ENCODE data around the gene ZNF862.

Gene ZNF862

GRCh38 chr7:149851449-149851848 is 13.3 kb downstream of the ZNF862 start:
- Histone ChIP-seq H3K27me3 (ENCODE audit: low read depth, low read length) (no peaks in the 10 kb centered on the region), H3K9me3 (ENCODE audit: control insufficient read depth in 1 of 2, low read length in 2 of 2) (no peaks in the 10 kb centered on the region), H3K4me3 (ENCODE audit: low read depth in 1 of 2, low read length in 2 of 2) (no peak overlapping the region), H3K36me3 (ENCODE audit: control insufficient read depth in 1 of 2, insufficient read depth in 2 of 2, low read length in 2 of 2) (peaks cover 15 to 43% of the 10 kb centered on the region in 2 donors), H3K4me1 (ENCODE audit: control insufficient read depth in 1 of 2, insufficient read depth in 2 of 2, low read length in 2 of 2) (peaks cover 3 to 14% of the 10 kb centered on the region in 2 donors), H3K27ac (ENCODE audit: low read length) (no peak overlapping the region)

GRCh38 chr7:149853157-149853556 is 15.0 kb downstream of the ZNF862 start:
- Histone ChIP-seq H3K27ac (ENCODE audit: low read length) (no peak overlapping the region), H3K9me3 (ENCODE audit: control insufficient read depth in 1 of 2, low read length in 2 of 2) (no peaks in the 10 kb centered on the region), H3K4me3 (ENCODE audit: low read depth in 1 of 2, low read length in 2 of 2) (no peak overlapping the region), H3K4me1 (ENCODE audit: control insufficient read depth in 1 of 2, insufficient read depth in 2 of 2, low read length in 2 of 2) (peaks cover 3 to 14% of the 10 kb centered on the region in 2 donors), H3K36me3 (ENCODE audit: control insufficient read depth in 1 of 2, insufficient read depth in 2 of 2, low read length in 2 of 2) (peaks cover 16 to 32% of the 10 kb centered on the region in 2 donors), H3K27me3 (ENCODE audit: low read depth, low read length) (no peaks in the 10 kb centered on the region)

- no peaks in the 10 kb centered on the region for H3K9me3 ChIP-seq (ENCODE audit: control insufficient read depth in 1 of 2, low read length in 2 of 2)
- no peak overlapping the region for H3K27ac ChIP-seq (ENCODE audit: low read length)
- H3K36me3 ChIP-seq (ENCODE audit: control insufficient read depth in 1 of 2, insufficient read depth in 2 of 2, low read length in 2 of 2): peaks cover 17 to 29% of the 10 kb centered on the region in 2 donors
- no peaks in the 10 kb centered on the region for H3K27me3 ChIP-seq (ENCODE audit: low read depth, low read length)
- no peak overlapping the region for H3K4me3 ChIP-seq (ENCODE audit: low read depth in 1 of 2, low read length in 2 of 2)
- peaks cover 3 to 14% of the 10 kb centered on the region in 2 donors for H3K4me1 ChIP-seq (ENCODE audit: control insufficient read depth in 1 of 2, insufficient read depth in 2 of 2, low read length in 2 of 2)
Measured at GRCh38 chr7:149854611-149855360, 16.6 kb downstream of the ZNF862 start.

DNA sequence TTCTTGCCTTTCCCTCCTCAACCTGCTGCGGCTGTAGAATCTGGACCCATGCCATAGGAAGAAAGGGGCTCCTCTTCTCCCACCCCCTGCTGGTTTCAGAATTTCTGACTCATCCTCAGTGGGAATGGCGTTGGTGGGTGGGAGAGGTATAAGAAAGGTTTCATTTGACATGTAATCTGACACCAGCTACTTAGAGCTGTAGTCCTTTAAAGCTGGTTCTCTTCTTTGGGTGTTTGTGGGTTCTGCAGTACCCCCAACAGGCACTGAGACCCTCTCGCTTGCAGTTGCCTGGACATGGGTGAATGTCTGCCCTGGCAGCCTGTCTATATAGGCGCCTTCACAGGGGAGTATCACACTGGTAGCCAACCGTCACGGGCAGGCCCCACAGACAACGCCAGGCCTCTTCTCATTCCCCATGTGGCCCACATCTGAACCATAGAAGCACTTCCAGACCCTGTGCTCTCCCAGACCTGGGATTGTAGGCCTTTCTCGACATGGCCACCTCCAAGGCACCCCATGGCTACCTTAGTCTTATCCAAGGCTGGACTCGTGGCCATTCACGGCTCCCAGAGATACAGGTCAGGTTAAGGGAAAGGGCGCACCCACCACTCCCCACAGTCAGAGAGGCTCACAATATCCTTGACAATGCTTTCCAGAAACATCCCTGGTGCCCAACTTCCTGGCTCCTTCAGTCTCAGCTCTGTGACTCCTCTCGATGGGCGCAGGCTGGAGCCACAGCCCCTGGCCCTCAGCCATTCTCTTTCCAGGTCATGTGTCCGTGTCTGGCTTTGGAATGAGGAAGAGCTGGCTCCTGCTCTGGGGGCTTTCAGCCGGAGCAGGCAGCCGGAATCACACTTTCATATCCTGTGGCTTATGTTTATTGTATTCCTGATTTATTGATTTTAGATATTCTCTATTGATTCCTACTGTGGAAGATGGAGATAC is 17.5 kb downstream of the ZNF862 start:
- no peak overlapping the region for H3K27ac ChIP-seq (ENCODE audit: low read length)
- H3K36me3 ChIP-seq (ENCODE audit: control insufficient read depth in 1 of 2, insufficient read depth in 2 of 2, low read length in 2 of 2): peaks cover 26 to 29% of the 10 kb centered on the region in 2 donors
- no peaks in the 10 kb centered on the region for H3K9me3 ChIP-seq (ENCODE audit: control insufficient read depth in 1 of 2, low read length in 2 of 2)

GRCh38 chr7:149856583-149856982 is 18.4 kb downstream of the ZNF862 start:
- Histone ChIP-seq H3K4me1 (ENCODE audit: control insufficient read depth in 1 of 2, insufficient read depth in 2 of 2, low read length in 2 of 2) (peaks cover 3 to 14% of the 10 kb centered on the region in 2 donors), H3K9me3 (ENCODE audit: control insufficient read depth in 1 of 2, low read length in 2 of 2) (no peaks in the 10 kb centered on the region), H3K27ac (ENCODE audit: low read length) (no peak overlapping the region), H3K27me3 (ENCODE audit: low read depth, low read length) (no peaks in the 10 kb centered on the region), H3K36me3 (ENCODE audit: control insufficient read depth in 1 of 2, insufficient read depth in 2 of 2, low read length in 2 of 2) (peaks cover 29 to 35% of the 10 kb centered on the region in 2 donors), H3K4me3 (ENCODE audit: low read depth in 1 of 2, low read length in 2 of 2) (no peak overlapping the region)

More for the DNA sequence above, 17.5 kb downstream of the ZNF862 start:
- H3K4me3 ChIP-seq (ENCODE audit: low read depth in 1 of 2, low read length in 2 of 2): no peak overlapping the region
- H3K27me3 ChIP-seq (ENCODE audit: low read depth, low read length): no peaks in the 10 kb centered on the region
- H3K4me1 ChIP-seq (ENCODE audit: control insufficient read depth in 1 of 2, insufficient read depth in 2 of 2, low read length in 2 of 2): peaks cover 3 to 14% of the 10 kb centered on the region in 2 donors

DNA sequence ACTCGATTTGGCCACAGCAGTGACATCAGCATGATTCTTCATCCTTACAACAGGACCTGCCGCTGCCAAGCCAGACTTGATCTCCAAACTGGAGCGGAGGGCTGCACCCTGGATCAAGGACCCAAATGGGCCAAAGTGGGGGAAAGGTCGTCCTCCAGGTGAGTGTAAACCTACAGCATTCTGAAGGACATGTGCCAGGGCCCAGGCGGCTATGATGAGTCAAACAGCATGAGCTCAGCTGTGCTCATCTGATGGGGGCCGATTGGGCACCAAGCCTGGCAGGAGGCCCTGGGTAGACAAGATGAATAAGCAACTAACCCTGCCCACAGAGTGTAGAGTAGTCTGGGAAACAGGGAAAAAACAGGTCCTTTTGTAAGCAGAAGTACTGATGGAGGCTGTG is 21.2 kb downstream of the ZNF862 start:
- Histone ChIP-seq H3K9me3 (ENCODE audit: control insufficient read depth in 1 of 2, low read length in 2 of 2) (no peaks in the 10 kb centered on the region), H3K36me3 (ENCODE audit: control insufficient read depth in 1 of 2, insufficient read depth in 2 of 2, low read length in 2 of 2) (peaks cover 36 to 52% of the 10 kb centered on the region in 2 donors), H3K27me3 (ENCODE audit: low read depth, low read length) (no peaks in the 10 kb centered on the region), H3K4me3 (ENCODE audit: low read depth in 1 of 2, low read length in 2 of 2) (no peak overlapping the region), H3K27ac (ENCODE audit: low read length) (no peak overlapping the region), H3K4me1 (ENCODE audit: control insufficient read depth in 1 of 2, insufficient read depth in 2 of 2, low read length in 2 of 2) (peaks cover 3 to 14% of the 10 kb centered on the region in 2 donors)

DNA sequence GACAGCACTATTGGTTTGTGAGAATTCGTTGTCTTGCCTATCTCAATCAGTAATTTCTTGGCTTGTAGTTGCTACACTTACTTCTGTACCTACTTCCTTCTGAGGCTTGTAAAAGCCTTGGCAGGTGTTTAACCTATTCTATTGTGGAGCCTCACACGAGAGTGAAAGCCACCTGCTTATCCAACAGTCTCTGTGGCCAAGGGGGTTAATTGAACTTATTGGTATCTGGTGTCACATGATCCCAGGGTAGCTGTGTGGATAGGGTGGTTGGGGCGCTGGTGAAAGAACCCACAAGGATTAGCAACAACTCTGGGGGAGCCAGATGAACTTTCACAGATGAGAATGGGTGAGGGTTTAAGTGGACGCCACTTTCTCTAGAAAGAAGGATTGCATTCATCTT is 21.7 kb downstream of the ZNF862 start:
- Histone ChIP-seq H3K36me3 (ENCODE audit: control insufficient read depth in 1 of 2, insufficient read depth in 2 of 2, low read length in 2 of 2) (peaks cover 39 to 57% of the 10 kb centered on the region in 2 donors), H3K9me3 (ENCODE audit: control insufficient read depth in 1 of 2, low read length in 2 of 2) (no peaks in the 10 kb centered on the region), H3K4me1 (ENCODE audit: control insufficient read depth in 1 of 2, insufficient read depth in 2 of 2, low read length in 2 of 2) (peaks cover 2 to 9% of the 10 kb centered on the region in 2 donors), H3K27ac (ENCODE audit: low read length) (no peak overlapping the region), H3K27me3 (ENCODE audit: low read depth, low read length) (no peaks in the 10 kb centered on the region), H3K4me3 (ENCODE audit: low read depth in 1 of 2, low read length in 2 of 2) (no peak overlapping the region)

GRCh38 chr7:149860821-149861727 is 22.9 kb downstream of the ZNF862 start:
- H3K4me3 ChIP-seq (ENCODE audit: low read depth in 1 of 2, low read length in 2 of 2): no peak overlapping the region
- H3K27me3 ChIP-seq (ENCODE audit: low read depth, low read length): no peaks in the 10 kb centered on the region
- no peak overlapping the region for H3K27ac ChIP-seq (ENCODE audit: low read length)
- H3K9me3 ChIP-seq (ENCODE audit: control insufficient read depth in 1 of 2, low read length in 2 of 2): no peaks in the 10 kb centered on the region
- peaks cover 48 to 67% of the 10 kb centered on the region in 2 donors for H3K36me3 ChIP-seq (ENCODE audit: control insufficient read depth in 1 of 2, insufficient read depth in 2 of 2, low read length in 2 of 2)
- H3K4me1 ChIP-seq (ENCODE audit: control insufficient read depth in 1 of 2, insufficient read depth in 2 of 2, low read length in 2 of 2): no peaks in the 10 kb centered on the region

DNA sequence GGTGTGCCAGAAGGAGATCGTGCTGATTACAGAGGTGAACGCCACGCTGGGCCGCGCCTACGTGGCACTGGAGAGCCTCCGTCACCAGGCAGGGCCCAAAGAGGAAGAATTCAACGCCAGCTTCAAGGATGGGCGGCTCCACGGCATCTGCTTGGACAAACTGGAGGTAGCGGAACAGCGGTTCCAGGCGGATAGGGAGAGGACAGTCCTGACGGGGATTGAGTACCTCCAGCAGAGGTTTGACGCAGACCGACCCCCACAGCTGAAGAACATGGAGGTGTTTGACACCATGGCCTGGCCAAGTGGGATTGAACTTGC is 23.5 kb downstream of the ZNF862 start:
- H3K4me1 ChIP-seq (ENCODE audit: control insufficient read depth in 1 of 2, insufficient read depth in 2 of 2, low read length in 2 of 2): no peaks in the 10 kb centered on the region
- no peaks in the 10 kb centered on the region for H3K27me3 ChIP-seq (ENCODE audit: low read depth, low read length)
- no peak overlapping the region for H3K27ac ChIP-seq (ENCODE audit: low read length)
- peaks cover 44 to 71% of the 10 kb centered on the region in 2 donors for H3K36me3 ChIP-seq (ENCODE audit: control insufficient read depth in 1 of 2, insufficient read depth in 2 of 2, low read length in 2 of 2)
- no peak overlapping the region for H3K4me3 ChIP-seq (ENCODE audit: low read depth in 1 of 2, low read length in 2 of 2)
- H3K9me3 ChIP-seq (ENCODE audit: control insufficient read depth in 1 of 2, low read length in 2 of 2): no peaks in the 10 kb centered on the region

GRCh38 chr7:149862156-149862555 is 24.0 kb downstream of the ZNF862 start:
- peaks cover 44 to 71% of the 10 kb centered on the region in 2 donors for H3K36me3 ChIP-seq (ENCODE audit: control insufficient read depth in 1 of 2, insufficient read depth in 2 of 2, low read length in 2 of 2)
- H3K27ac ChIP-seq (ENCODE audit: low read length): no peak overlapping the region
- H3K4me1 ChIP-seq (ENCODE audit: control insufficient read depth in 1 of 2, insufficient read depth in 2 of 2, low read length in 2 of 2): no peaks in the 10 kb centered on the region
- no peak overlapping the region for H3K4me3 ChIP-seq (ENCODE audit: low read depth in 1 of 2, low read length in 2 of 2)
- H3K9me3 ChIP-seq (ENCODE audit: control insufficient read depth in 1 of 2, low read length in 2 of 2): no peaks in the 10 kb centered on the region
- no peaks in the 10 kb centered on the region for H3K27me3 ChIP-seq (ENCODE audit: low read depth, low read length)
